GM19372 (cell line): ENCODE data around the gene BCKDK.

Experiments used
- ATAC-seq: cut with Tn5 transposase; IDR thresholded peaks from one replicate; pipeline ENCODE4 v1.9.1; 2021; ENCODE audit warnings: mild to moderate bottlenecking, low read depth, moderate library complexity; ENCODE audit not compliant: unreplicated experiment

BCKDK gene

DNA sequence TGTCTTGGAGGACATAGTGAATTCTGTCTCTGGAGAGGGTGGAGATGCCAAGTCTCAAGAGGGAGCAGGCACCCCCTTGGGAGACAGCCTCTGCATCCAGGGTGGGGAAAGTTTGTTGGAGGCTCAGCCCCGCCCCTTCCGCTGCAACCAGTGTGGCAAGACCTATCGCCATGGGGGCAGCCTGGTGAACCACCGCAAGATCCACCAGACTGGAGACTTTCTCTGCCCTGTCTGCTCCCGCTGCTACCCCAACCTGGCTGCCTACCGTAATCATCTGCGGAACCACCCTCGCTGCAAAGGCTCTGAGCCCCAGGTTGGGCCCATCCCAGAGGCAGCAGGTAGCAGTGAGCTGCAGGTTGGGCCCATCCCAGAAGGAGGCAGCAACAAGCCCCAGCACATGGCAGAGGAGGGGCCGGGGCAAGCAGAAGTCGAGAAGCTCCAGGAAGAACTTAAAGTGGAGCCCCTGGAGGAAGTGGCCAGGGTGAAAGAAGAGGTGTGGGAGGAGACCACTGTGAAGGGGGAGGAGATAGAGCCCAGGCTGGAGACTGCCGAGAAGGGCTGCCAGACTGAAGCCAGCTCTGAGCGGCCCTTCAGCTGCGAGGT, 28.7 kb upstream of the BCKDK start:
- no peak for ATAC-seq

GRCh38 chr16:31080035-31080629, 28.1 kb upstream of the BCKDK start:
- no peak for ATAC-seq

DNA sequence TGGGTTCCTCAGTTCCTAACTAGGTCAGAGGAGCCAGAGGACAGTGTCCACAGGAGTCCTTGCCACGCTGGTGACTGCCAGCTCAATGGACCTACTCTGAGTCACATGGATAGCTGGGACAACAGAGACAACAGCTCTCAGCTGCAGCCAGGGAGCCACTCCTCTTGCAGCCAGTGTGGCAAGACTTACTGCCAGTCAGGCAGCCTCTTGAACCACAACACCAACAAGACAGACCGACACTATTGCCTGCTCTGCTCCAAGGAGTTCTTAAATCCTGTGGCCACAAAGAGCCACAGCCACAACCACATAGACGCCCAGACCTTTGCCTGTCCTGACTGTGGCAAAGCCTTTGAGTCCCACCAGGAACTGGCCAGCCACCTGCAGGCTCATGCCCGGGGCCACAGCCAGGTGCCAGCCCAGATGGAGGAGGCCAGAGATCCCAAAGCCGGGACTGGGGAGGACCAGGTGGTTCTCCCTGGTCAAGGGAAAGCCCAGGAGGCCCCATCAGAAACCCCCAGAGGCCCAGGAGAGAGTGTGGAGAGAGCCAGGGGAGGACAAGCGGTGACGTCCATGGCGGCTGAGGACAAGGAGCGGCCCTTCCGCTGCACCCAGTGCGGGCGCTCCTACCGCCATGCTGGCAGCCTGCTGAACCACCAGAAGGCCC, 27.3 kb upstream of the BCKDK start:
- no peak for ATAC-seq

- no peak for ATAC-seq
Observed at GRCh38 chr16:31081428-31082351, 26.5 kb upstream of the BCKDK start.

DNA sequence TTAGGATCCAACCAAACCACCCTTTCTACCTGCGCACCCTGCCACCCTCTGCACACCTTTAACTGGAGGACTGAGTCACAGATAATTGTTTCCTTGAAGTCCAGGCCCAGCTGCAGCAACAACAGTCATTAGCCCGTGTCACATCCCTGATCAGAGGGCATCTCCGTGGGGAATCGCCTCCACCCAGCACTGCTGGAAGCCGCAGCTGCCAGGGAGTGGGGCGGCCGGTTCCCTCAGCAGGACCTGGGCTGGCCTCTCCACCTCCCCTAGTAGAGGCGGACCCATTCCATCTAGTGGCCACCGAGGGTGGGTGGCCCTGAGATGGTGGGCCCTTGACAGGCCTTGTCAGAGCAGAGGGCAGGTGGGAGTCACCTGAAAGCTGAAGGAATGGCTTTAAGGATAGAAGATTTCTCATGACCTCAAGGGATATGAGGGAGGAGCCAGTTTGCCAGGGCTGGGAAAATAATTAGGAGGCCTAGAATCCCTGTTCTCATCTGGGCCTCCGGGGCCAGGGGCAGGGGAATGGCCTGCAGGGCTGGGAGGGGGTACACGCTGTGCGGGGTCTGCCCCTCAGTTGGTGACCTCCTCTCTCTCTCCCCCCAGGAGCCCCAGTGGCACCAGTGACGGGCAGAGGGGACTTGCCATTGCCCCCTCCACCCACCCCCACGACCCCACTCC, 25.7 kb upstream of the BCKDK start:
- no peak for ATAC-seq

- no peak for ATAC-seq
Observed at GRCh38 chr16:31083081-31083480, 25.1 kb upstream of the BCKDK start.

DNA sequence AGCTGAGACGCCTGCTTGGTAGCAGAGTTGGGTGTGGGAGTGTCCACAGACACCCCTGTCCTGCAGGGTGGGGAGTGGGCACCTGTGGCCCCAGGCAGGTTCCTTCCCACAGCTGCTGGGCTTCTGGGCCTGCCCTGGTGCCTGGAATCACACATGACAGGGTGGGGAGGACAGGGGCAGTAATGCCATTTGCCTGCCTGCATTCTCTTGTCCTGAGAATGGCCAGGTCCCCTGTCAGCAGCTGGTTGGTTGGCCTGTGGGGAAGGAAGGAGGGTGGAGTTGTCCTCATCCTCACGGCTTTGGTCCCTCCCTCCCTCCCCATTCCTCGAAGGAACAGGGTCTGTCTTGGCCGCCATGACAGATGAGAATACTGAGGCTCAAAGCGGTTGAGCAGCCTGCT, 24.6 kb upstream of the BCKDK start:
- ATAC-seq, result no peak

- no peak for ATAC-seq
Observed at GRCh38 chr16:31083981-31084380, 24.2 kb upstream of the BCKDK start.

GRCh38 chr16:31084584-31085302, 23.4 kb upstream of the BCKDK start:
- no peak for ATAC-seq

DNA sequence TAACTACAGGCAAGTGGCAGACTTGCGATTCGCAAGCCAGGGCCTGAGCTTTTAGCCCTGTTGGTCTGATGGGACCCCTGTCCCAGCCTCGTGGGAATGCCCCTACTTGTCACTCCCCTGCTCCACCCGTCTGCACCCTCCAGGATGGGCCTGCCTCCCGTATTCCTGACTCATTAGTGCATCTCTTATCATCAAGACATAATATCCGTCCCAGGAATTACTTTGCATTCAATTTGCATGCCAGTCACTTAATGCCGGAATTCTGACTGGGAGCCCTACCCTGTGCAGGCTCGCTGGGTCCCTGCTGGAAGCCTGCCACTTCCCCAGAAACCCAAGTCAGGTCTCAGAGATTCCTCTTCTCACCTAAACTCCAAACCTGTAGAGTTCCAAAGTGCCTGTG, 22.8 kb upstream of the BCKDK start:
- no peak for ATAC-seq

DNA sequence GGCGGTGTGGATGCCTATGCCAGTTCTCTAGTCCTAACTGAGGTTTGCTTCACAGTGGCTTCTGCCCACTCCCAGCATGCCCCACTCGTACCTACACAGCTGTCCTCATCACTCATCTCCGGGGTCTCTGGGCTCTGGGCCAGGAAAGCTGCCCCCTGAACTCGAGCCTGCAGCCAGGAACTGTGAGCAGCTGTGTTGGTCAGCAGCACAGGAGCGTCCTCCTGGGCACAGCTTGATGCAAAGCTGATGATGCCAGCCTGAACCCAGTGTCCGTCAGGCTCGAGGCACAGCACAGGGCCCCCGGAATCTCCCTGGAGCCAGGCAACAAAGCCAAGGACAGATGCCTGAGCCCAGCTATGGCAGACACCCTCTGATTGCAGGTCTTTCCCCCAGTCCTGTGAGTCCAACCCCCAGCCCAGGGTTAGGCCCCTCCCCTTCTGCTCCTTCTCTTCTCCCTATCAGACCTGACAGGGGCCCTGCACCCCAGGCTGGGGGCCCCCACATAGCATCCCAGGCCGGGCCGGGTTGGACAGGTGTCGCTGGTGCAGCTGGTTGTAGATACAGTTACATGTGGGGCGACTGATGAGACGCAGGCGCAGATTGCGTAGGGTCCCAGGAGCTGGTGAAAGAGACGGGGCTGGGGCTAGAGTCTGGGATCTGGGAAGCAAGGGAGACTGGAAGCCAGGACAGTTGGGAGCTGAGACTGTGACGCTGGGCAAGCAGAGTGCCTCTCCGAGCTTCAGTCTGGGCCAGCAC, 22.1 kb upstream of the BCKDK start:
- no peak for ATAC-seq

DNA sequence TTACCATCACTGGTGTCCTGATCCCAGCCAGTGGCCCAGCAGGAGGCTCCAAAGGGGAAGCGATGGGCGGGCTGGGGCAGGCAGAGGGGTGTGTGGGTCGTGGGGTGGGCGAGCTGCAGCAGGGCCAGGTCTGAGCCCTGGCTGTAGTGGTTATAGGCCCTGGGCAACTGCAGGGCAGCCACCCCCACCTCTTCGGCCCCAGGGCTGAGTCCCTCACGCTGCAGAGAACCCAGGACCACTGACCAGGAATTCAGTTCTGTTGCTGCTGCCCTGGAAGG, 21.6 kb upstream of the BCKDK start:
- no peak for ATAC-seq

GRCh38 chr16:31087481-31087880, 20.7 kb upstream of the BCKDK start:
- ATAC-seq, result no peak

- ATAC-seq, result no peak
Observed at GRCh38 chr16:31087971-31088370, 20.2 kb upstream of the BCKDK start.

DNA sequence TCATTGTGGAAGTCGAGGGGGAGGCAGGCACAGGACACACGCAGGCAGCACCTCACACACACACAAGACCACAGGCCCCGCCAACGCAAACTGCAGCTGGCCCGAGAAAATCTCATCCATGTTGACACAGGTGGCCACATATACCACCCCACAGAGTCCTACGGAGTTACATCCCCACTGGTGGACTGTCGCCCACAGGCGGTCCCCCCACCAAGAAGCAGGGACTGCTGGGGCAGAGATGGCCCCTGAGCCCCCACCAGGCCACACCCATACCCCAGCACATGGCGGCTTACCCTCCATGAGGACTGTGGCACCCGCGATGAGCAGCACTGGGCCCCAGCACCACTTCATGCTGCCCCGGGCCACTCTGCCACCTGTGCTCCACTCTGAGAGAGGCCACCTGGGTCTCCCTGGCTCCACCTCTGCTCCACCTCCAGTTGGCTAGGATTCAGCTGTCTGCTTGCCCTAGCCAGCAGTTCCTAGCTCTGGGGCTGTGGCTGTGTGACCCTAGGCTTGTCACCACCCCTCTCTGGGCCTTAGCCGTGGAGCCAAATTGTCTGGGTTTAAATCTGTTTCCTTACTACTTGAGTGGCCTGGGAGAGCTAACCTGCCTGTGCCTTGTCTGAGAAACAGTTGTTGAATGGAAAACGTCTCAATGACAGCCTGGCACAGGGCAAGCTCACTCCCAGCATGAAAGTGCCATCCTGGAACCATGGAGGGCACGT, 19.6 kb upstream of the BCKDK start, which contains the start of gene PRSS53:
TSS of gene PRSS53 (minus strand) at position 485 of the 725 bp plus-strand sequence. CDS start at position 351, 134 bp downstream.
- ATAC-seq, result no peak

- ATAC-seq, result no peak
Observed at GRCh38 chr16:31089199-31089598, 19.0 kb upstream of the BCKDK start.

GRCh38 chr16:31090540-31090939, 17.6 kb upstream of the BCKDK start:
- no peak for ATAC-seq

- no peak for ATAC-seq
Observed at GRCh38 chr16:31092330-31092729, 15.9 kb upstream of the BCKDK start.
